H1 (cell line): ENCODE measurements around the gene TMEM169. TPM values are rescaled to one million over a fixed set of nuclear protein-coding genes. Genes with fewer than 3 reads are reported as not detected.

Source experiments
- CTCF ChIA-PET: fragments of 300-600 bp; sonication (Branson Sonifier 250); formaldehyde crosslinking; loops from one replicate; lab custom pipeline; 2021; ENCODE audit not compliant: partially characterized antibody; lab: Charles Lee
- POLR2A ChIA-PET: fragments of 300-600 bp; sonication (Branson Sonifier 250); formaldehyde crosslinking; loops from one replicate; lab custom pipeline; 2021; ENCODE audit warnings: inconsistent platforms; ENCODE audit not compliant: partially characterized antibody; lab: Charles Lee
- DNase-seq, 2 experiments: peaks; one replicate each; pipeline versions ENCODE4 v3.0.0 to v3.0.0-alpha.2; 2010 to 2022; ENCODE audit warnings: low spot score in 2 of 2, low read depth in 1 of 2, mixed read lengths in 1 of 2
- FAIRE-seq: peaks from 2 replicates; lab custom pipeline; 2011; peaks lifted over from hg19 to GRCh38; lab: Jason Lieb, UNC
- H2AFZ ChIP-seq: 2 replicates; pipeline ENCODE4 v1.8.1; 2012; ENCODE audit warnings: low read length, inconsistent platforms
- H2AK5ac ChIP-seq: 2 replicates; pipeline ENCODE4 v1.6.1; 2013; ENCODE audit warnings: low read depth, low read length
- H2BK120ac ChIP-seq: replicated peaks from 2 replicates; pipeline ENCODE3; 2013; ENCODE audit warnings: low read depth, low read length, inconsistent platforms
- H2BK12ac ChIP-seq: 2 replicates; pipeline ENCODE4 v1.6.1; 2013; ENCODE audit warnings: low read depth, low read length
- H2BK15ac ChIP-seq: 2 replicates; pipeline ENCODE4 v1.6.1; 2013; ENCODE audit warnings: low read length
- H2BK20ac ChIP-seq: 2 replicates; pipeline ENCODE4 v1.6.1; 2013; ENCODE audit warnings: low read length
- H2BK5ac ChIP-seq: 2 replicates; pipeline ENCODE4 v1.6.1; 2013; ENCODE audit warnings: low read depth, low read length
- H3K14ac ChIP-seq: 2 replicates; pipeline ENCODE4 v1.6.1; 2013; ENCODE audit warnings: inconsistent platforms; ENCODE audit not compliant: insufficient read length
- H3K18ac ChIP-seq: 2 replicates; pipeline ENCODE4 v1.6.1; 2013; ENCODE audit warnings: low read length; ENCODE audit errors: extremely low read depth
- H3K23ac ChIP-seq: 2 replicates; pipeline ENCODE4 v1.6.1; 2013; ENCODE audit warnings: inconsistent platforms; ENCODE audit not compliant: insufficient read length
- H3K23me2 ChIP-seq: 2 replicates; pipeline ENCODE4 v1.6.1; 2013; ENCODE audit warnings: low read depth, low read length
- H3K27ac ChIP-seq: 2 replicates; pipeline ENCODE4 v1.6.1; 2011; ENCODE audit warnings: low read depth, low read length, inconsistent platforms
- H3K27me3 ChIP-seq, 4 experiments: replicated peaks in 1 of 4; 1 replicate in 1 of 4; 2 replicates in 3 of 4; pipeline versions ENCODE4 v1.6.1 to v1.8.1; 2011 to 2013; ENCODE audit warnings: low read length in 3 of 4, mild to moderate bottlenecking in 3 of 4, inconsistent platforms in 2 of 4, mixed read lengths in 2 of 4, moderate library complexity in 1 of 4; ENCODE audit not compliant: control insufficient read depth in 3 of 4, insufficient read depth in 3 of 4; ENCODE audit errors: extremely low read depth in 1 of 4
- H3K36me3 ChIP-seq, 4 experiments: 2 replicates each; pipeline versions ENCODE4 v1.6.1 to v1.8.1; 2011 to 2013; ENCODE audit warnings: mild to moderate bottlenecking in 4 of 4, low read length in 3 of 4, moderate library complexity in 2 of 4, control low read depth in 1 of 4, inconsistent platforms in 1 of 4; ENCODE audit not compliant: insufficient read depth in 4 of 4, control insufficient read depth in 2 of 4
- H3K4ac ChIP-seq: replicated peaks from 2 replicates; pipeline ENCODE3; 2013; ENCODE audit warnings: low read length, low read depth, mixed read lengths, inconsistent platforms; ENCODE audit not compliant: insufficient read length
- H3K4me1 ChIP-seq, 4 experiments: replicated peaks in 1 of 4; 1 replicate in 1 of 4; 2 replicates in 3 of 4; pipeline versions ENCODE4 v1.6.1 to v1.8.1; 2011 to 2013; ENCODE audit warnings: low read length in 3 of 4, inconsistent platforms in 2 of 4, mixed read lengths in 1 of 4; ENCODE audit not compliant: insufficient read depth in 4 of 4, control insufficient read depth in 3 of 4
- H3K4me2 ChIP-seq, 2 experiments: 2 replicates each; pipeline versions ENCODE4 v1.6.1 to v1.8.1; 2011 to 2013; ENCODE audit warnings: low read depth in 2 of 2, low read length in 2 of 2, control low read depth in 1 of 2, inconsistent platforms in 1 of 2, mild to moderate bottlenecking in 1 of 2; ENCODE audit not compliant: insufficient read depth in 1 of 2
- H3K4me3 ChIP-seq, 4 experiments: fragments of 200-600, 300-600 bp in 1 of 4; sonication (generic), shearing (Covaris generic), sonication (Bioruptor Twin) in 1 of 4; 2 replicates each; pipeline versions ENCODE4 v1.5.1 to v1.8.1; 2011 to 2016; ENCODE audit warnings: low read length in 4 of 4, low read depth in 3 of 4, control low read depth in 2 of 4, inconsistent platforms in 2 of 4, mild to moderate bottlenecking in 2 of 4, mixed read lengths in 1 of 4, moderate library complexity in 1 of 4; ENCODE audit not compliant: insufficient read depth in 2 of 4; ENCODE audit errors: extremely low read depth in 1 of 4
- H3K56ac ChIP-seq: replicated peaks from 2 replicates; pipeline ENCODE3; 2013; ENCODE audit warnings: low read depth, mild to moderate bottlenecking, mixed read lengths, low read length, inconsistent platforms; ENCODE audit not compliant: insufficient read length
- H3K79me1 ChIP-seq: 2 replicates; pipeline ENCODE4 v1.6.1; 2013; ENCODE audit warnings: low read depth, low read length, control low read depth
- H3K79me2 ChIP-seq, 2 experiments: 2 replicates each; pipeline versions ENCODE4 v1.6.1 to v1.8.1; 2012 to 2013; ENCODE audit warnings: low read length in 2 of 2, mild to moderate bottlenecking in 2 of 2, inconsistent platforms in 1 of 2; ENCODE audit not compliant: insufficient read depth in 2 of 2, control insufficient read depth in 1 of 2
- H3K9ac ChIP-seq, 4 experiments: replicated peaks in 1 of 4; 1 replicate in 1 of 4; 2 replicates in 3 of 4; pipeline versions ENCODE4 v1.6.1 to v1.8.1; 2011 to 2013; ENCODE audit warnings: low read depth in 3 of 4, low read length in 3 of 4, control low read depth in 2 of 4, mild to moderate bottlenecking in 2 of 4, moderate library complexity in 2 of 4, inconsistent platforms in 1 of 4; ENCODE audit errors: extremely low read depth in 1 of 4
- H3K9me3 ChIP-seq, 2 experiments: 2 replicates each; pipeline versions ENCODE4 v1.6.1 to v1.8.1; 2012 to 2013; ENCODE audit warnings: mild to moderate bottlenecking in 2 of 2, moderate library complexity in 2 of 2, control low read depth in 1 of 2, inconsistent platforms in 1 of 2, low read depth in 1 of 2, low read length in 1 of 2, mixed read lengths in 1 of 2; ENCODE audit not compliant: insufficient read depth in 2 of 2
- H4K20me1 ChIP-seq, 2 experiments: replicated peaks in 1 of 2; 2 replicates each; pipeline versions ENCODE3 to v1.8.1; 2011 to 2013; ENCODE audit warnings: inconsistent platforms in 2 of 2, low read length in 2 of 2, mild to moderate bottlenecking in 1 of 2; ENCODE audit not compliant: insufficient read depth in 2 of 2, control insufficient read depth in 1 of 2
- H4K5ac ChIP-seq: 2 replicates; pipeline ENCODE4 v1.6.1; 2013; ENCODE audit warnings: low read length, low read depth, mixed read lengths, inconsistent platforms; ENCODE audit not compliant: insufficient read length
- H4K8ac ChIP-seq: 2 replicates; pipeline ENCODE4 v1.8.0; 2013; ENCODE audit warnings: mild to moderate bottlenecking, moderate library complexity, low read length, inconsistent platforms; ENCODE audit not compliant: insufficient read depth; ENCODE audit errors: extremely low read depth
- H4K91ac ChIP-seq: replicated peaks from 2 replicates; pipeline ENCODE3; 2013; ENCODE audit warnings: low read length, mixed read lengths, inconsistent platforms; ENCODE audit not compliant: insufficient read length
- ASH2L ChIP-seq: fragments of 200-600, 300-600 bp; sonication (generic); IDR thresholded peaks from one replicate; pipeline ENCODE4 v1.7.1; 2017; ENCODE audit warnings: low read length
- BACH1 ChIP-seq: IDR thresholded peaks from 2 replicates; pipeline ENCODE4 v1.6.1; 2012; ENCODE audit warnings: low read length, improper control_type of control experiment
- CREB1 ChIP-seq: IDR thresholded peaks from 2 replicates; pipeline ENCODE4 v1.6.1; 2012; ENCODE audit warnings: inconsistent platforms
- CTBP2 ChIP-seq: IDR thresholded peaks from 2 replicates; pipeline ENCODE4 v1.7.0; 2011; ENCODE audit warnings: borderline replicate concordance, mild to moderate bottlenecking, moderate library complexity, mixed read lengths, low read length; ENCODE audit not compliant: insufficient read depth, insufficient read length
- EGR1 ChIP-seq: IDR thresholded peaks from 2 replicates; pipeline ENCODE4 v1.6.1; 2011; ENCODE audit warnings: low read depth, low read length, borderline replicate concordance
- GABPA ChIP-seq: IDR thresholded peaks from 2 replicates; pipeline ENCODE4 v1.6.1; 2011; ENCODE audit warnings: mild to moderate bottlenecking, low read length, moderate library complexity, borderline replicate concordance; ENCODE audit not compliant: insufficient read depth
- PHF8 ChIP-seq: fragments of 200-600 bp; sonication (generic); conservative IDR thresholded peaks from 2 replicates; pipeline ENCODE4 v1.7.1; 2012; ENCODE audit warnings: low read depth, mild to moderate bottlenecking, inconsistent platforms, low read length, moderate library complexity
- RFX5 ChIP-seq: IDR thresholded peaks from 2 replicates; pipeline ENCODE4 v1.6.1; 2011; ENCODE audit warnings: low read depth, low read length, improper control_type of control experiment, borderline replicate concordance
- SAP30 ChIP-seq: fragments of 300-600 bp; sonication (generic); IDR thresholded peaks from 2 replicates; pipeline ENCODE4 v1.7.1; 2012; ENCODE audit warnings: low read length, moderate library complexity, mild to moderate bottlenecking, inconsistent platforms; ENCODE audit not compliant: insufficient read depth, insufficient replicate concordance
- SUZ12 ChIP-seq: fragments of 200-600 bp; sonication (generic); IDR thresholded peaks from 2 replicates; pipeline ENCODE4 v1.6.1; 2012; ENCODE audit warnings: mild to moderate bottlenecking, inconsistent platforms, low read length, moderate library complexity, mixed read lengths
- TAF7 ChIP-seq: optimal IDR thresholded peaks from 2 replicates; pipeline ENCODE3; 2011; ENCODE audit warnings: low read depth, mild to moderate bottlenecking, inconsistent platforms, low read length, moderate library complexity, borderline replicate concordance
- YY1 ChIP-seq: IDR thresholded peaks from 2 replicates; pipeline ENCODE4 v1.6.1; 2011; ENCODE audit warnings: low read depth, mild to moderate bottlenecking, low read length
- ZNF274 ChIP-seq: IDR thresholded peaks from 2 replicates; pipeline ENCODE4 v1.7.0; 2012; ENCODE audit warnings: low read length, borderline replicate concordance; ENCODE audit errors: extremely low read depth
- WGBS, 2 experiments: shearing (Covaris generic) in 1 of 2; methylation state at CpG; one replicate each; pipeline versions ENCODE4 v1.1.6 to v1.1.7; 2013 to 2015; ENCODE audit warnings: low lambda C conversion rate in 2 of 2, mixed read lengths in 2 of 2, inconsistent platforms in 1 of 2, low coverage in 1 of 2, missing lambda C conversion rate in 1 of 2; ENCODE audit not compliant: insufficient replicate concordance in 2 of 2, insufficient coverage in 1 of 2, insufficient read length in 1 of 2; ENCODE audit errors: extremely low coverage in 1 of 2, missing lambda C conversion rate in 1 of 2; 5-methylcytosine and 5-hydroxymethylcytosine counted together
- polyA plus RNA-seq, 7 experiments: library from polyadenylated mRNA; depleted of rRNA in 3 of 7; stranded (reverse) in 5 of 7; unstranded in 2 of 7; fragments of >200 nt in 5 of 7; fragments of 200-250 nt in 2 of 7; gene quantifications; 1 replicate in 5 of 7; 2 replicates in 1 of 7; 4 replicates in 1 of 7; pipeline versions ENCODE4 v1.2.1 to v1.2.3, GENCODE V29; 2011 to 2013; ENCODE audit warnings: missing spikeins in 2 of 7, mixed read lengths in 2 of 7
- total RNA-seq: library from RNA; stranded (reverse); fragmentation: NEBNext Ultra II Directional; extraction: Animal tissue kit (Norgen Biotek cat#: 25700); gene quantifications from 2 replicates; pipeline ENCODE4 v1.2.1, GENCODE V29; 2021

Gene TMEM169
- total and polyA plus RNA-seq, 2 of the 8 experiments (the other 6 are each of a cell fraction or from before 2014, with no cell fraction given): 0.41 to 2.4 TPM

DNA sequence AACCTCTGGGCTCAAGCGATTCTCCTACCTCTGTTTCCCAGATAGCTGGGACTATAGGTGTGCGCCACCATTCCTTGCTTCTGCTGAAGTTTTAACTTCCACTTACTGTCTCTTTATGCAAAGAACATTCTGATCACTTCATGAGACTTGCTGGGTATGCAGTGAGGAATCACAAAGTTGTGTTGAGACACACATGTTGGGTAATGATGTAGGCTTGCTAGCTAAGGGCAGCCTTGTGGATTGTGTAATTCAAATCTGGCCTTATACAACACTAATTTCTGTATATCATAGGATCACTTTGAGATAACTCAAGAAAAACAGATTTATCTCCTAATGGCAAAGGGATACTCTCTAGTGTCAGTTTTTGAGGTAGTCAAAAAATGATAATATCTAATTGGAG, 51.7 kb downstream of the TMEM169 start:
- no peak overlapping the region for H3K4ac ChIP-seq
- no peak overlapping the region for H2BK120ac ChIP-seq
- no peak overlapping the region for H3K27ac ChIP-seq
- H3K56ac ChIP-seq: no peak overlapping the region
- no peaks in the 10 kb centered on the region for H3K27me3 ChIP-seq
- H4K8ac ChIP-seq: no peak overlapping the region
- H2BK5ac ChIP-seq: no peak overlapping the region
- H3K23ac ChIP-seq: no peak overlapping the region
- H3K79me2 ChIP-seq: peaks cover 0 to 59% of the 10 kb centered on the region in 2 experiments; a peak in 2 of 4 replicates
- FAIRE-seq: no peak
- no peak overlapping the region for H2AK5ac ChIP-seq
- H4K20me1 ChIP-seq: peaks cover 0 to 8% of the 10 kb centered on the region in 2 experiments
- H3K4me1 ChIP-seq: no peaks in the 10 kb centered on the region
- WGBS, 2 experiments: 100% methylated on average over 2 of the region's 2 CpGs; no CpG with 5 or more reads in 1 of the 2 experiments
- no peak overlapping the region for H4K5ac ChIP-seq
- H3K4me3 ChIP-seq: no peak overlapping the region
- no peak overlapping the region for H3K9ac ChIP-seq
- no peak overlapping the region for H2BK20ac ChIP-seq
- ChIA-PET POLR2A (interaction anchor here (1.0 to 7.1 kb wide), 10 partner anchors 8 to 29 kb away, joined by 3 to 76 read pairs (median 4); no protein-coding TSS in a partner anchor), CTCF (interaction anchor here (0.7 to 3.4 kb wide), 5 partner anchors 8 to 51 kb away, joined by 3 to 24 read pairs (median 4); no protein-coding TSS in a partner anchor)
- H4K91ac ChIP-seq: no peak overlapping the region
- no peak for TF ChIP-seq CREB1
- TF ChIP-seq EGR1: no peak
- TF ChIP-seq YY1: no peak
- no peak for TF ChIP-seq SAP30
- TF ChIP-seq TAF7: no peak
- TF ChIP-seq SUZ12: no peak
- TF ChIP-seq ZNF274: no peak
- no peak for TF ChIP-seq RFX5
- TF ChIP-seq PHF8: no peak
- no peak for TF ChIP-seq CTBP2
- TF ChIP-seq GABPA: no peak
- no peak for TF ChIP-seq ASH2L
- TF ChIP-seq BACH1: no peak
- DNase-seq: no peak
- H3K18ac ChIP-seq: no peak overlapping the region
- H2BK12ac ChIP-seq: no peak overlapping the region
- no peak overlapping the region for H2BK15ac ChIP-seq
- H3K9me3 ChIP-seq: no peaks in the 10 kb centered on the region
- H3K79me1 ChIP-seq: no peaks in the 10 kb centered on the region; the same call in 1 of the 2 replicates
- no peak overlapping the region for H3K14ac ChIP-seq
- peaks cover 52 to 99% (median 90%) of the 10 kb centered on the region in 4 experiments for H3K36me3 ChIP-seq
- H3K4me2 ChIP-seq: no peak overlapping the region
- no peak overlapping the region for H2AFZ ChIP-seq
- H3K23me2 ChIP-seq: no peaks in the 10 kb centered on the region
